Measurements from ENCODE around the gene PSMD5.
"Not testable (repeated sequence)": the region's sequence is repeated elsewhere in the genome, so short reads cannot be mapped to it uniquely, and the experiment has no call there.

PSMD5 gene

DNA sequence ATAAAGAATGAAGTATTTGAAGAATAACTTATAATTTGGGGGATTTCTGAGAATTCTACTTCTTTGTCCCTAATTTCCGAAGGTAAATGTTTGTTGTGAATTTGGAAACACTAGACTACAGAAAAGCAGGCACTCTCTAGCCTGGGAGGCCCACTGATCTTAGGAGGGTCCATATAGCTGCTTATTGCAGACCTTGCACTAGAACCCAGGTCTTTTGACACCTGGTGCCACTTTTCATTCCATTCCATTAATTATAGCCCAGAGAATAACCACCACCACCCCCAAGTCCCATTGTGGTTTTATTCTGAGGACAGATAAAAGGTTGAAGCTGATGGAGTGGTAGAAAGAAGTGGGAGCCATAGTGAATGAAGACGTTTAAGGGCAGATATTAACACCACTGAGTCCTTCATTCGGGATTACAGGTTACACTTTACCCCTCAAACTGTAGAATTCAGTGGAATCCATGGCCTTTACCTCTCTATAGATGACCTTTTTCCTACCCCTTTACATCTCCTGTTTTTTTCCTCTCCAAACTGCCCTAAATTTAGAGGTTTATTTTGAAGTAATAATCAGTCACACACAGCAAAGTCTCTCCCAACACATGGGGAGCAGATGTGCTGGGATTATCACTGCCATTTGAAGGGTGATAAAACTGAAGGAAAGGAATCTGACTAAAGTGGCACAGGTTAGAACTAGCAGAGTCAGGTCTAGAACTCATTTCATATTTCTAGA is 12.0 kb upstream of the PSMD5 start:
- DNase-seq, result no peak

DNA sequence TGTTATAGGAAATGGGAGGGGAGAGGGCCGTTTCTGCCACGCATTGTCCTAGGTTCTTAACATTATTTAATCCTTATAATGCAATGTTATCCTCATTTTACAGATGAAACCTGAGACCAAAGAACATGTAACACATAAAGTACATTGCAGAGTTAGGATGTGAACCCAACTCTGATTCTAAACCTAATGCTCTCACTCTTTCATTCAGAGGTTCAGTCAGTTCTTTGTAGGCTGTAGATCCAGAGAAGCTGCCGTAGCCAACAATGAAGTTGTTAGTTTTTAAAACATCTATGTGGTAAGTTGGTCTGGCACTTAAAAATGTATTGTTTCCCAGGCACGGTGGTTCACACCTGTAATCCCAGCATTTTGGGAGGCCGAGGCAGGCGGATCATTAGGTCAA is 10.5 kb upstream of the PSMD5 start:
- DNase-seq, result no peak

DNA sequence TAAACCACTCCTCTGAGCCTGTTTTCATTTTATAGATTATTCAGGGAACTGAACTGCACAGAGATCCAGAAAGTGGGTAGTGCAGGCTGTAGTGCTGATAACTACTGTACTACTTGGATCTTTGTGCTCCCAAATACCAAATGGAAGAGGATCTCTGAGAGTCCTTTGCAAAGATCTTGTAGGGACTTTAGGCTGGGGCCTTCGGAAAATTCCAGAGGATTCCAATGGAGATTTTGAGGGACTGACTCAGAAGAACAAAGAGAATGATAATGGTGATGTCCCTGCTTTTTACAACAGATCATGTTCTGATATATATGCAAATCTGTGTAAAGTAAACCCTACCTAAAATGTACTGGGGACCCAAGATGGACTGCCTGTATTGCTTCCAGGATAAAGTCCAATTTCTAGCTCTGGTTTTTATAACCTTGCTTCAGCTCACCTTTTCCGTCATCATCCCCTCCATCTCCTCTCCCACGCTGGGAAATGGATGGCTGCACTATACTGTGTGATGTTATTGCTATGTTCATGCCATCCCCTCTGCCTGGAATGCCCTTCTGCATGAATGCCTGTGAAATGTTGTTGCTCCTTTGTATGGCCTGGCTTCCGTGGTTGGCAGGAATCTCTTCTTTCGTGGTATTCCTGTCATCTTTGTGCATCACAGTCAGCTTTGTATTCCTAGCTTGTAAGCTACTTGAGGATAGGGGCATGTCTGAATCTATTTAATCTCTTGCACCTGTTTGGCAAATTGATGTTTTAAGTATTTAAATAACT is 9.7 kb upstream of the PSMD5 start:
- no peak for DNase-seq

DNA sequence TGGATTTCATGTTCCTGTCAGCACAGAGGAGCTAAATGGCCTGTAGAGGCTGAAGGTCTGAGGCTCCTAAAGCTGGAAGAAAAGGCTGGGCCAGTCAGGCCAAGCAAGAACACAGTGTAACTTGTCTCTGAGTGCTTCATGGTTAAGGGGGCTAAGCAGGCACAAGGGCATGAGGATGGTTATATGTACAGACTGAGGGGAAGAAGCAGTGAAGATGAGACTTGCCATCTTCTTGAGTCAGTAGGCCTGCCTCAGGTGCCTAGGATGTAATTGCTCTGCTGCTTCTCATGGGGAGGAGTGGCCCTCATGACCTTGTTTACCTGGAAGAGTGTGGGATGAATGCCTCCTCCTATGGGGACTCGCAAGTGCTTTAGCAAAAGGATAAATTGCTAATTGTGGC is 8.7 kb upstream of the PSMD5 start:
- DNase-seq, result no peak

GRCh38 chr9:120850315-120850714 is 7.6 kb upstream of the PSMD5 start:
- DNase-seq, result no peak

DNA sequence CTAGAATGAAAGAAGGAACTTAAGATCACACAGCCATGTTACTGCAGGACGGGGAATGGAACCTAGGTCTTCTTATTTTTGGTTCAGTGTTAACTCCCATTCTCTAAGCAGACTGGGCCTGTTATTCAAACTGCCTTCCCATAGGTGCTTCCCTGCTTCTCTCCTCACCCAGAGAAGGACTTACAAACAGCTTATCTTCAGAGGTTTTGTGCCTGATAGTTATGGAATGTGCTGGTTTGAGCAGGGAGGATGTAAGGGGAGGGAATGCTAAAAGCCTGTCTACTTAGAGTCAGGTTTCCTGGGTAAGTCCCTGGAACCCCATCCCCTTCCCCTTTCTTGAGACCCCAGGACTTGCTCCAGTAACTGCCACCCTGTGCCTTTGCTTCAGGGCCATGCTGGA is 4.2 kb upstream of the PSMD5 start:
- DNase-seq, result no peak

DNA sequence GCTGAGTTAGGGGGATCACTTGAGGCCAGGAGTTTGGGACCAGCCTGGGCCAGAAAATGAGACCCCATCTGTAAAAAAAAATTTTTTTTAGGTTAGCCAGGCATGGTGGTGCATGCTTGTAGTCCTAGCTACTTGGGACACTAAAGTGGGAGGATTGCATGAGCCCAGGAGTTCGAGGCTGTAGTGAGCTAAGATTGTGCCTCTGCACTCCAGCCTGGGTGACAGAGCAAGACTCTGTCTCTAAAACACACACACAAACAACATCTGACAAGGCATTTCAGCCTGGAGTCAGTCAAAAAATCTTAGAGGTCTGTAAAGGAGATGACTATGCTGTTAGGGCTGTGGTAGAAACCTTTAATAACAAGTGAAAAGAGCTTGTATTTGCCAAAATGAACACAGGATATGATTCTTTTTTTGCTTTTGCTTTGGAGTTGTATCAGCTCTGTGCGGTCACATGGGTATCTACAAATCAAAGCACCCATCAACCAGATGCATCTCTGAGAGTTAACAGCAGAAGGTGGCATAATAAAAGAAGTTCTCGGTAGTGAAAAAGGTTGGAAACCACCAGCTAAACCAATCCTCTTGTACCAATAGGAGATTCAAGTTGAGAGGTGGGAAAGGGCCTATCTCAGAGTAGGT is 3.6 kb upstream of the PSMD5 start:
- no peak for DNase-seq

DNA sequence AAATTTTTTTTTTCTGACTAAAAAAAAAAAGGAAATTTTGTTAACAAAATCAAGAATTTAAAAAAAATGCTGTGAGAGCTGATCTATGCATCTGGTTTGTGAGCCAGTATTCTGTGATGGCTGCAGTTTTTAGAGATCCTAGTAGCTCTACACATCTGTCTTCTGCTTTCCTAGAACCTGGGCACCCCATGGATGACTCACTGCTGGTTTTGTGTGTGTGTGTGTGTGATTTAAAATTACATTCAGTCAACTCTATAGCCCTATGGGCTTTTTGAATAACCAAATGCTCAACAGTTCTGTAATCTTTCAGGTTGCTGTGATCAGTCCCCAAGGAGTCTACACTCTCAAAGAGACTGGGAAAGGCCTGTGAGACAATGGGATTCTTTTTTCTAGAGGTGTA is 2.5 kb upstream of the PSMD5 start:
- DNase-seq, result no peak

GRCh38 chr9:120841930-120842684 is 615 bp downstream of the PSMD5 start:
- no peak for DNase-seq

- no peak for DNase-seq
Measured at GRCh38 chr9:120839146-120839545, 3.6 kb downstream of the PSMD5 start.

DNA sequence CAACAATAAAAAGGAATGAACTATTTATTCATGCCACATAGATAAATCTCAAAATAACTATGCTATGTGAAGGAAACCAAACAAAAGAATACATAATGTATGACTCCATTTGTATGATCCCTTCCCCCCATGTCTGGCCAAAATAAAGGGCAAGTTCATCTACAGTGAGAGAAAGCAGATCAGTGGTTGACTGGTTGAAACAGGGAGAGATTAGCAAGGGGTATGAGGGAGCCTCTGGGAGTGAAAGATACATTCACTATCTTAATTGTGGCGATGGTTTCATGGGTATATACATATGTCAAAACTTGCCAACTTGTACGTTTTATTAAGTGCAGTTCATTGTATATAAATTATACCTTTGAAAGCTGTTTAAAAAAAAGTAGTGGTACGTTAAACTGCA is 4.8 kb downstream of the PSMD5 start:
- no peak for DNase-seq

DNA sequence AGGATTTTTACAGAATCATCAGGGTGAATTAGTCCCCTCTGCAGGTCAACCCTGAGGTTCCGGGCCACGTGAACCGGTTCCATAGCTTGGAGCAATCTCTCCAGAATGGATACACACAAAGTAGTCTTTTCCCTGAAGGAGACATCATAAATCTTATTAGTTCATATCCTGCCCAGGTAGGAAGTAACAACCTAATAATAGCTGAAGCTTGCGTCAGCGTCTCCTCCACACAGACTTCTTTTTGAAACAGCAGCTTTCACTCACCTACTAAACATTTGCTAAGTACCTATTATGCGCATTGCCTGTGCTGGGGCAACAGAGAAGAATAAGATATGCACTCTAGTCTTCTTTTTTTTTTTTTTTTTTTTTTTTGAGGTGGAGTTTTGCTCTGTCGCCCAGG is 9.4 kb downstream of the PSMD5 start:
- no peak for DNase-seq

- no peak for DNase-seq
Measured at GRCh38 chr9:120832807-120833206, 9.9 kb downstream of the PSMD5 start.

GRCh38 chr9:120830865-120831264 is 11.9 kb downstream of the PSMD5 start:
- no peak for DNase-seq

- no peak for DNase-seq
Measured at GRCh38 chr9:120830151-120830550, 12.6 kb downstream of the PSMD5 start.

DNA sequence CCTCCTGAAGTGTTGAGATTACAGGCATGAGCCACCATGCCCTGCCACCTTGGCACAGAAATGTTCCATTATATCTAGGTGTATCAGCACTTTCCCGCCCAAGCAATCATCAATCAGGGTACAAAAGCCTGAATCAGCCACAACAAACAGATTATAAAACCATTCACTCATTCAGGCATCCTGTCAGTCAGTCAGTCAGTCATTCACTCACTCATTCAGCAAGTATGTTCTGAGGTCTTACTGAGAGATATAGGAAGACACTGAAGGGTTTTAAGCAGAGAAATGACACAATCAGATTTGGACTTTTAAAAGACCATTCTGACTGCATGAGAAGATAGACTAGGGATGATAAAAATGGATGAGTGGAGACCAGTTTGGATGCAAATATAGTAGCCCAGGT is 13.1 kb downstream of the PSMD5 start:
- no peak for DNase-seq

DNA sequence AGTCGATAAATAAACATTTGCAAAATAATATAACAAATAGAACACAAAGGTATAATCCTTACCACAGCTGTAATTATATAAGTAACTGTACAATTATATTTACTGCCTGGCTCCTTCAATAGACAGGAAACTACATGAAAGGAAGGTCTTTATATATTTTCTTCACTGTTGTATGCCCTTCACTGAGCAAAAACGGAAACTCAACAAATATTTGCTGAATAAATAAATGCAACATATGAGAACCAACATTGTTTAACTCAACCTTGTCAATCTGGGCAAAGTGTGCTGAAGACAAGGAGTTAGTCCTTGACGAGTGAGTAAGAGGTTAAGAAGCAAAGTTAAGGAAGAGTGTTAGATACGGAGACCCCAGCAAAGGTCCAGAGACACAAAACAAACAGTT is 22.6 kb downstream of the PSMD5 start:
- no peak for DNase-seq

- no peak for DNase-seq
Measured at GRCh38 chr9:120818595-120818994, 24.1 kb downstream of the PSMD5 start.

- no peak for DNase-seq
Measured at GRCh38 chr9:120815075-120815474, 27.6 kb downstream of the PSMD5 start.

DNA sequence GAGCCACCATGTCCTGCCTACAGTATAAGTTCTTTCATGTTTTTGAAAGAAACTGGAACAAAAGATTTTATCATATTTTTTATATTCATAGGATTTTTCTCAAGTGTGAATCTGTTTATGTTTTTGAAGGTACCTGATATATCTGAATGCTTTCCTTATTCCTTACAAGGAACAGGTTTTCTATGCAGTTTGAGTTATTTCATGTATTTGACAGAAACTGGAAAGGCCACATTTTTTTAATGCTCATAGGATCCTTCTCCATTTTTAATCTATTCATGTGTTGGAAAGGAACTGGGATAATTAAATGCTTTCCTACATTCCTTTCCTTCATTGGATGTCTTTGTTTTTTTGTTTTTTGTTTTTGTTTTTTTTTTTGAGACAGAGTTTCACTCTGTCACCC is 33.8 kb downstream of the PSMD5 start:
- DNase-seq, result no peak

DNA sequence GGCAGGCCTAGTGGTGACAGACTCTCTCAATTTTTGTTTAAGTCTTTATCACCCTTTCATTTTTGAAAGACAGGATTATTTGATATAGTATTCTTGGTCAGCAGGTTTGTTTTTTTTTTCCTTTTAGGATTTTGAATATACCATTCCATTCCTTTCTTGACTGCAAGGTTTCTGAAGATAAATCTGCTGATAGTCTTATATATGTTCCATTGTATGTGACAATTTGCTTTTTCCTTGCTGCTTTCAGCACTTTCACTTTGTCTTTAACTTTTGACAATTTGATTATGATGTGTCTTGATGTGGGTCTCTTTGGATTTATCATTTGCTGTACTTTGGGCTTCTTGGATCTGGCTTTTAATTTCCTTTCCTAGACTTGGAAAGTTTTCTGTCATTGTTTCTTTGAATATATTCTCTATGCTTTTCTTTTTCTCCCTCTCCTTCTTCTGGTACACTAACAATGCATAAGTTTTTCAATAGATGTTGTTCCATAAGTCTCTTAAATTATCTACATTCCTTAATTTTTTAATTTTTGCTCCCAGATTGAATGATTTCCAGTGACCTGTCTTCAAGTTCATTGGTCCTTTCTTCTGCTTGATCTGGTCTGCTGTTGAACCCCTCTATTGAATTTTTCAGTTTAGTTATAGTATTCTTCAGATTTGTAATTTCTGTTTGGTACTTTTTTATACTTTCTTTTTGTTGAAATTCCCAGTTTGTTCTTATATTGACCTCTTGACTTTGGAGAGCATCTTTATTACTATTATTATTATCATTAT is 34.9 kb downstream of the PSMD5 start:
- no peak for DNase-seq

GRCh38 chr9:120804784-120805363 is 37.8 kb downstream of the PSMD5 start:
- not testable (repeated sequence) for DNase-seq

Data from NCI-H446 treated with DMSO at 0.1 percent for 48 hours (cell line).